RWPE2 (cell line): Measurements from ENCODE around the gene TMEM205.
"Not testable (repeated sequence)": the region's sequence is repeated elsewhere in the genome, so short reads cannot be mapped to it uniquely, and the experiment has no call there.

ENCODE experiments used
- ATAC-seq: fragments of 200-7000 bp; cut with Tn5 transposase; 3 replicates; pipeline ENCODE4 v1.9.1; 2021; ENCODE audit warnings: low read depth
- DNase-seq: peaks from one replicate; pipeline ENCODE4 v3.0.0-alpha.2; 2020; ENCODE audit warnings: low spot score
- H3K27ac ChIP-seq: fragments of 450-650 bp; 2 replicates; pipeline ENCODE4 v1.5.1; 2017; ENCODE audit warnings: mild to moderate bottlenecking; ENCODE audit not compliant: poor library complexity, severe bottlenecking
- H3K27me3 ChIP-seq: fragments of 250-450 bp; sonication (Bioruptor Pico); 2 replicates; pipeline ENCODE4 v1.5.1; 2021; ENCODE audit warnings: mild to moderate bottlenecking, moderate library complexity; ENCODE audit not compliant: insufficient read depth, poor library complexity, severe bottlenecking
- H3K36me3 ChIP-seq: fragments of 250-450 bp; sonication (Bioruptor Pico); 2 replicates; pipeline ENCODE4 v1.5.1; 2020; ENCODE audit warnings: low read depth, mild to moderate bottlenecking, moderate library complexity
- H3K4me1 ChIP-seq: fragments of 250-450 bp; sonication (Bioruptor Pico); 2 replicates; pipeline ENCODE4 v1.5.1; 2021; ENCODE audit warnings: mild to moderate bottlenecking, moderate library complexity; ENCODE audit not compliant: insufficient read depth, poor library complexity, severe bottlenecking
- H3K4me3 ChIP-seq: fragments of 250-450 bp; sonication (Bioruptor Pico); 2 replicates; pipeline ENCODE4 v1.5.1; 2021; ENCODE audit warnings: mild to moderate bottlenecking, moderate library complexity; ENCODE audit not compliant: severe bottlenecking
- H3K9me3 ChIP-seq: fragments of 250-450 bp; sonication (Bioruptor Pico); 2 replicates; pipeline ENCODE4 v1.5.1; 2021; ENCODE audit warnings: mild to moderate bottlenecking, moderate library complexity; ENCODE audit not compliant: severe bottlenecking
- TF ChIP-seq, protein P1 (sequence below): fragments of 450-650 bp; IDR thresholded peaks from one replicate; pipeline ENCODE4 v1.5.1; 2017; ENCODE audit warnings: mild to moderate bottlenecking, moderate library complexity; ENCODE audit not compliant: poor library complexity, severe bottlenecking

The TMEM205 gene

DNA sequence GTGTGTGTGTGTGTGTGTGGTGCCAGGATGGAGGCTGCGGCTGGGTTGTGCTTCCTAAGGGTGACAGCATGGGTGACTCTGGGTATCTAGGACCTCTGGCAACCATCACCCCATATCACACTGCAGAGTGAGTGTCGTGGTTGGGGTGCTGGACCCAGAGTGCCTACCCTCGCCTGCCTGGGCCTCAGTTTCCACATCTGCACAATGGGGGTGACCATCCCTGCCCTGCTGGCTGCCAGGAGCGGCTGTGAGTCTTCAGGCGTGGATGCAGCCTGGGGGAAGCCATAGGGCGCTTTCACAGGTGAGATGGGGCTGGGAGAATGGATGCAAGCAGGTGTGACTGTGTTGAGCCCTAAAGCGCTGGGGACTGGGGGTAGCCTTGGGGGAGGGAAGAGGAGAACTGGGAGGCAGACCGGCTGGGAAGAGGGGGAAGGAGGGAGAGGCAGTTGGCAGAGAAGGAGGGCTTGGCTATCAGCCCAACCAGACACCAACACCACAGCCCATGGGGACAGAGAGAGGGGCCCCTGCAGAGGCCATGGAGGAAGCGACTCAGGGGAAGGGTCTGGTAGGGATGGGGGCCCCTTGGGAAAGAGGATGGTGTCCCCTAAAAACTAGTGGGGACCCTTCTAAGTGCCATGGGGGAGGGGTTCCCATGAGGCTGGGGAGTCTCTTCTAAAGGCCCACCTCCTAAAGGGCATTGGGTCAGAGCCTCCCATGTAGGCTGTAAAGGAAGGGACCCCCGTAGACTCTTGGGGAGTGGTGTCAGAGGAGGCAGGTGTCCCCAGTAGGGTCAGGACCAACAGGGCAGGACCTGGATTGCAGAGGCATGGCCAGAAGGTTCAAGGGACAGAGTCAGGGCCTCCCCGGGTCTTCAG lies 10.8 kb upstream of the TMEM205 start:
- no peak overlapping the region for H3K4me3 ChIP-seq

DNA sequence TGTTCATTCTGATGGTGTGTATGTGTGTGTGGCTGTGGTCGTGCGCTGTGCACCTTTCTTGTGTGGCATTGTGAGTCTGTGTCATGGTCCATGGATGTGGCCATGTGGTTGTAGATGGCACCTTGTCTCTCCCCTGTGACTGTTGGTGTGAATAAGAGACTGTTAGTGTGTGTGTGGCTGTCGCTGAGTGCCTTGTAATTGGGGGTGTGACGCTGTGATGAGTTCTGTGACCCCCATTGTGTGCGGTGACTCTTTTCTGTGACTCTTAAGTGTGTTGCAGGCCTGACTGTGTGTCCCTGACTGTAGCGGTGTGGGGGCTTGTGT lies 10.0 kb upstream of the TMEM205 start:
- H3K27ac ChIP-seq, result no peak overlapping the region
- peak overlapping the region; percentile 40 for H3K4me3 ChIP-seq
- TF ChIP-seq, protein P1, sequence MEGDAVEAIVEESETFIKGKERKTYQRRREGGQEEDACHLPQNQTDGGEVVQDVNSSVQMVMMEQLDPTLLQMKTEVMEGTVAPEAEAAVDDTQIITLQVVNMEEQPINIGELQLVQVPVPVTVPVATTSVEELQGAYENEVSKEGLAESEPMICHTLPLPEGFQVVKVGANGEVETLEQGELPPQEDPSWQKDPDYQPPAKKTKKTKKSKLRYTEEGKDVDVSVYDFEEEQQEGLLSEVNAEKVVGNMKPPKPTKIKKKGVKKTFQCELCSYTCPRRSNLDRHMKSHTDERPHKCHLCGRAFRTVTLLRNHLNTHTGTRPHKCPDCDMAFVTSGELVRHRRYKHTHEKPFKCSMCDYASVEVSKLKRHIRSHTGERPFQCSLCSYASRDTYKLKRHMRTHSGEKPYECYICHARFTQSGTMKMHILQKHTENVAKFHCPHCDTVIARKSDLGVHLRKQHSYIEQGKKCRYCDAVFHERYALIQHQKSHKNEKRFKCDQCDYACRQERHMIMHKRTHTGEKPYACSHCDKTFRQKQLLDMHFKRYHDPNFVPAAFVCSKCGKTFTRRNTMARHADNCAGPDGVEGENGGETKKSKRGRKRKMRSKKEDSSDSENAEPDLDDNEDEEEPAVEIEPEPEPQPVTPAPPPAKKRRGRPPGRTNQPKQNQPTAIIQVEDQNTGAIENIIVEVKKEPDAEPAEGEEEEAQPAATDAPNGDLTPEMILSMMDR, result no peak
- no peaks in the 10 kb centered on the region for H3K9me3 ChIP-seq
- ATAC-seq (no peak), DNase-seq (no peak)
- no peaks in the 10 kb centered on the region for H3K36me3 ChIP-seq
- H3K27me3 ChIP-seq, result no peaks in the 10 kb centered on the region
- H3K4me1 ChIP-seq, result no peaks in the 10 kb centered on the region

More for the DNA sequence above, 10.8 kb upstream of the TMEM205 start:
- ATAC-seq, result no peak
- Histone ChIP-seq H3K9me3 (no peaks in the 10 kb centered on the region), H3K36me3 (no peaks in the 10 kb centered on the region; the same call in 1 of the 2 replicates), H3K4me1 (no peaks in the 10 kb centered on the region), H3K27ac (no peak overlapping the region), H3K27me3 (no peaks in the 10 kb centered on the region)
- no peak for DNase-seq
- TF ChIP-seq, protein P1, result no peak

DNA sequence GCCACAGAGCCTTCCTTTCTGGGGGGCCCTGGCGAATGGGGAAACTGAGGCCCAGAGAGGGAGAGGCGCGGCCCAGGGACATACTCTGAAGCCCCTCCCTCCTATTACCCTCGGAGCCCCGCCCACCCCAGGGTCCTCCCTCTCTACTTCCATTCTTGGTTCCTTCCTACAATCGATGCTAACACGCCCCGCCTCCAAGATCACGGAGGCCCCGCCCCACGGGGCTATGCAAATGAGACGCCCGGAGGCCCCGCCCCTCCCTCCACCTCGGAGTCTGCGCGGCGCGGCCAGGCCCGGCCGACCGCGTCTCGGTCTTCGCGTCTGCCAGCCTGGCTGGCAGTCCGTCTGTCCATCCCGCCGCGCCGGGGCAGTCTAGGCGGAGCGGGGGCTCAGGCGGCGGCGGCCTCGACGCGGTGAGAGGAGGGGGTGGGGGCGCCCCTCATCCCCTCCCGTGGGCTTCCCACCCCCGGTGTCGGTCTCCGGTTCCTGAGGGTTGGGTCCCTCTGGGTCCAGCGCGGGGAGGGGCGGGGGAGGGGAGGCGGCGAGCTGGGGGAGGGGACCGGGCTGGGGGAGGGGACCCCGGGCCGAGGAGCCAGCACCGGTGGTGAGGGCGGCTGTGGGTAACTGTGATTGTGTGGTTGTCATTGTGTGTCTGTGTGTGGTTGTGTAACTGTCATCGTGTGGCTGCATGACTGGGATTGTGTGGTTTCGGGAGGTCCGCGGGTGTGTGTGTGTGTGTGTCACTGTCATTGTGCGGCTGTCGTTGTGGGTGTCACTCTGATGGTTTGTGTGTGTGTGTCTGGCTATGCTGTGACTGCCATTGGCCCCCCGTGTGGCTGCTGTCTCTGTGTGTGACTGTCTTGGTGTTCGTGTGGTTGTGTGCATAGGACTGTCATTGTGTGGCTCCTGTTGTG lies 9.3 kb upstream of the TMEM205 start, which contains the start of gene PLPPR2:
TSS of gene PLPPR2 (plus strand) at position 273 of the 914 bp plus-strand sequence. CDS start 2,242 bp downstream, outside the sequence.
- DNase-seq (peak; percentile 91), ATAC-seq (peak; percentile 93)
- no peaks in the 10 kb centered on the region for H3K36me3 ChIP-seq
- H3K9me3 ChIP-seq, result no peaks in the 10 kb centered on the region
- TF ChIP-seq, protein P1, result no peak
- peak within 1 kb of the TSS; percentile 40 for H3K4me3 ChIP-seq
- H3K4me1 ChIP-seq, result no peaks in the 10 kb centered on the region
- no peaks in the 10 kb centered on the region for H3K27me3 ChIP-seq
- no peak within 1 kb of the TSS for H3K27ac ChIP-seq

DNA sequence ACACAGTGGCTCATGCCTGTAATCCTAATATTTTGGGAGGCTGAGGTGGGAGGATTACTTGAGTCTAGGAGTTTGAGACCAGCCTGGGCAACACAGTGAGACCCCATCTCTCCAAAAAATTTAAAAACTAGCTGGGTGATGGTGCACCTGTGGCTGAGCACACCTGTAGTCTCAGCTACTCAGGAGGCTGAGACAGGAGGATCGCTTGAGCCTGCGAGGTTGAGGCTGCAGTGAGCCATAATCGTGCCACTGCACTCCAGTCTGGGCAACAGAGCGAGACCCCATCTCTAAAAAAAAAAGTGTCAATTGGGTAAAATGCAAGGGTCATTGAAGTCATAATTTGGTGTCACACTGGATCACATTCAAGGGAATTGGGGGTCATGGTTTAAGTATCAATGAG lies 8.0 kb upstream of the TMEM205 start:
- H3K27me3 ChIP-seq, H3K4me1 ChIP-seq, H3K9me3 ChIP-seq, ATAC-seq, H3K36me3 ChIP-seq, DNase-seq, H3K27ac ChIP-seq, H3K4me3 ChIP-seq: not testable (repeated sequence)

DNA sequence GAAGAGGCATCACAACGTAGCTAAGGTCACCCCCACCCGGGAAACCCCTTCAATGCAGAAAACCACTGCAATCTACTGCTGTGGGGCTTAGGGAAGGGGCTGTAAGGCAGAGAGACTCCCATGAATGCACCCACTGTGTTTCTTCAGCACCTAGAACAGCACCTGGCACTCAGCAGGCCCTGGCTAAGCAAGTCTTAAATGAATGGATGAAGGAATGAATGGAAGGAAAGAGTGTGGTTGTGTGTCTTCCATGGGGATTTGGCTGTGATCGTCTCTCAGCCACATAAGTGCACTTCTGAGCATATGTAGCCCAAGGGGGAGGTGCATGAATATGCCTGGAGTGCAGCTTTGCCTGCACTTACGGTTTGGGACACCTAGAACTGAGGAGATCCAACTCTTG lies 3.1 kb upstream of the TMEM205 start:
- H3K4me3 ChIP-seq, result no peak overlapping the region
- peaks cover 5% of the 10 kb centered on the region for H3K9me3 ChIP-seq
- peaks cover 7% of the 10 kb centered on the region for H3K4me1 ChIP-seq
- ATAC-seq (no peak), DNase-seq (no peak)
- H3K27ac ChIP-seq, result no peak overlapping the region
- TF ChIP-seq, protein P1, result no peak
- H3K36me3 ChIP-seq, result no peaks in the 10 kb centered on the region
- no peaks in the 10 kb centered on the region for H3K27me3 ChIP-seq
